Activated CD4-positive, CD25-positive, alpha-beta regulatory T cell (primary cell): Measurements from ENCODE around the gene ADM5.
"Not testable (repeated sequence)": the region's sequence is repeated elsewhere in the genome, so short reads cannot be mapped to it uniquely, and the experiment has no call there.

Experiments
- DNase-seq, 4 experiments: peaks; one replicate each; lab custom pipeline; 2025; lab: John Stamatoyannopoulos, UW

The ADM5 gene

GRCh38 chr19:49701271-49701786, 11.9 kb downstream of the ADM5 start:
- no peak for DNase-seq

GRCh38 chr19:49704888-49705642, 15.7 kb downstream of the ADM5 start:
- no peak for DNase-seq

GRCh38 chr19:49705919-49706318, 16.5 kb downstream of the ADM5 start:
- DNase-seq = no peak

GRCh38 chr19:49710372-49710951, 21.1 kb downstream of the ADM5 start:
- no peak for DNase-seq

GRCh38 chr19:49712397-49712859, 23.0 kb downstream of the ADM5 start:
- DNase-seq = no peak

- DNase-seq = no peak
Observed at GRCh38 chr19:49713236-49713845, 23.9 kb downstream of the ADM5 start.

GRCh38 chr19:49716154-49716553, 26.8 kb downstream of the ADM5 start:
- DNase-seq = no peak

GRCh38 chr19:49718511-49718910, 29.1 kb downstream of the ADM5 start:
- no peak for DNase-seq

- DNase-seq = no peak
Observed at GRCh38 chr19:49718991-49719390, 29.6 kb downstream of the ADM5 start.

- not testable (repeated sequence) for DNase-seq
Observed at GRCh38 chr19:49719420-49719819, 30.0 kb downstream of the ADM5 start.

GRCh38 chr19:49727217-49728030, 38.0 kb downstream of the ADM5 start:
- no peak for DNase-seq

GRCh38 chr19:49730166-49730565, 40.8 kb downstream of the ADM5 start:
- DNase-seq = no peak

GRCh38 chr19:49738268-49738667, 48.9 kb downstream of the ADM5 start:
- no peak for DNase-seq

GRCh38 chr19:49739098-49739497, 49.7 kb downstream of the ADM5 start:
- DNase-seq = no peak

GRCh38 chr19:49739933-49740332, 50.5 kb downstream of the ADM5 start:
- no peak for DNase-seq
